ENCODE measurements around the gene TNPO3.

TNPO3 gene

DNA sequence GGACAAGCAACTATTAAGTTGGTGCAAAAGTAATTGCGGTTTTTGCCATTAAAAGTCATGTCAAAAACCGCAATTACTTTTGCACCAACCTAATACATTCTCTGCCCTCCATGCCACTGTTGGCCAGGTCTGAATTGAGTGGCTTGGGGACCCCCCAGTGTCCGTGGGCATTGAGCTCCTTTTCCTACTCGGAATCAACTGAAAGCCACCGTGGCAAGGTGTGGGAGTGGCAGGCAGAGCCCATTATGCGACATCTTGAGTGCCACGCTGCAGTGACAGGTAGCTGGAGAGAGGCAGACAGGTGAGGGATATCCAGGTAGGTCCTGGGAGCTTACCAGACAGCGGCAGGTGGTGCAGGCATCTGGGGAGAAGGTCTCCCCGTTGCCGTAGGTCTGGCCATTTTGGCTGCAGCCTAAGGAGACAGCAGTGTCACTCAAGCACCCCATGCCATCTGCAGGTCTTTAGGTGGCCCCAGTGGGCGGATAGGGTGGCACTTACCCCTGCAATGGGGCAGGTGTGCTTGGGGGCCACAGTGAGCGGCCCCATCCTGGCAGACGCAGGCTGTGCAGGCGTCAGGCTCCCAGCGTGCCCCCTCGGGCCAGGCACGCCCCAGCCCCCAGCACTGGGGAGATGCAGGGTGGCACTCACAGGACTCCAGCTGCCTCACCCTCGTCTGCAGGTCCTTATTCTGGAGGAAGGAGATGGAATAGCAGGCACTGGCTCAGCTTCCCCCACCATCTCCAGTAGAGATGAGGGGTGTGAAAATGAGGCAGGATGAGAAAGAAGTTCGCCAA, 147.9 kb downstream of the TNPO3 start:
- FAIRE-seq (no peak), DNase-seq (ENCODE audit: insufficient read length, low spot score) (no peak)
- no peak for TF ChIP-seq POLR2A (IDR thresholded peaks at IDR 0.05; ENCODE audit: low read depth, low read length)

GRCh38 chr7:128906001-128906765, 148.7 kb downstream of the TNPO3 start:
- TF ChIP-seq POLR2A (IDR thresholded peaks at IDR 0.05; ENCODE audit: low read depth, low read length) = no peak
- FAIRE-seq = no peak
- no peak for DNase-seq (ENCODE audit: insufficient read length, low spot score)

DNA sequence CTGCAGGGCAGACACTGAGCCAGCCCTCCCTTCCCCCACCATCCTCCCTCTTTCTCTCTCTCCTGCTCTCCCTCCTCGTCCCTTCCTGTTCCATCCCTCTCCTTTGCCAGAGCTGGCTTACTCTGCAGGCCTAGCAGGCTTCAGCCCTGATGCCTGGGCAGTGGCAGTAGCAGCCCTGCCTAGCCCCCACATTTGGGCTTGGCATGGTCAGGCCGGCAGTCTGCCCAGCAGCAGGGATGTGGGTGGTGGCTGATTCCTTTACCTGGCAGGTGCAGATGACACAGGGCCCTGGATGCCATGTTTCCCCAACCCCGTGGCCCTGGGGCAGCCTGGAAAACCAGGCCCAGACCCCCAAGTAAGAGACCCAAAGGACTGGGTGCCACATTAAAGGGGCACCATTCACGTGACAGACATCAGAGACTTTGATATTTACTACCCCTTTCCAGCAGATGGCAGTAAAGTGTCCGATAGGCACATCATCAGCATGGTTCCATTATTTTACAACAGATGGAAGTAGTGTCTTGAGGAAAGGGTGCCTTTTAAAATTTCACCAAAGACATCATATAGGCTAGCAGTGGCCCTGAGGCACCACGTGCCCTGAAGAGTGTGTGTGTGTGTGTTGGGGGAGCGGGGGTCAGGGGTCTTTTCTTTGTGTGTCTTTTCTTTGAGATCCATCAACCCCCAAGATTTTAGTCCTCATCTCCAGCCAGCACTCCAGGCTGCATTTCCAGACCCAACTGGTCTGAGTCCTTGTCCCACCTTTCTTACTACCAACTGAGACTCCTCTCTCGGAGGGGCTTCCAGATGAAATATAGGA, 150.3 kb downstream of the TNPO3 start:
- TF ChIP-seq POLR2A (IDR thresholded peaks at IDR 0.05; ENCODE audit: low read depth, low read length) = no peak
- FAIRE-seq = no peak
- no peak for DNase-seq (ENCODE audit: insufficient read length, low spot score)
